Loucy (cell line): Measurements from ENCODE around the gene SLC17A1.

Experiments
- H2AFZ ChIP-seq: fragments of 200-600 bp; sonication (generic); 2 replicates; pipeline ENCODE4 v1.6.0; 2016; ENCODE audit warnings: antibody characterized with exemption, mild to moderate bottlenecking, low read length, moderate library complexity
- H3F3A ChIP-seq: fragments of 200-600 bp; 2 replicates; pipeline ENCODE4 v1.6.0; 2016; ENCODE audit warnings: antibody characterized with exemption, low read depth, mild to moderate bottlenecking
- H3K27me3 ChIP-seq: fragments of 200-600 bp; sonication (generic); 2 replicates; pipeline ENCODE4 v1.6.1; 2014; ENCODE audit warnings: low read length, mild to moderate bottlenecking; ENCODE audit not compliant: insufficient read depth, poor library complexity, severe bottlenecking
- H3K36me3 ChIP-seq: fragments of 200-600 bp; sonication (generic); 2 replicates; pipeline ENCODE4 v1.6.1; 2016; ENCODE audit warnings: low read length; ENCODE audit not compliant: insufficient read depth
- H3K4me1 ChIP-seq: fragments of 200-600 bp; sonication (generic); 2 replicates; pipeline ENCODE4 v1.5.1; 2014; ENCODE audit warnings: low read length, mild to moderate bottlenecking; ENCODE audit not compliant: insufficient read depth, poor library complexity, severe bottlenecking
- H3K4me2 ChIP-seq: fragments of 200-600 bp; sonication (generic); 2 replicates; pipeline ENCODE4 v1.6.0; 2014; ENCODE audit warnings: antibody characterized with exemption, low read length, low read depth, mild to moderate bottlenecking; ENCODE audit not compliant: poor library complexity, severe bottlenecking
- H3K4me3 ChIP-seq: fragments of 200-600 bp; sonication (generic); 2 replicates; pipeline ENCODE4 v1.5.1; 2014; ENCODE audit warnings: low read length, mild to moderate bottlenecking, mixed read lengths; ENCODE audit not compliant: poor library complexity, severe bottlenecking
- H3K79me2 ChIP-seq: fragments of 200-600 bp; sonication (generic); 2 replicates; pipeline ENCODE4 v1.6.1; 2014; ENCODE audit warnings: low read length; ENCODE audit not compliant: insufficient read depth
- H3K9ac ChIP-seq: fragments of 200-600 bp; sonication (generic); 2 replicates; pipeline ENCODE4 v1.6.0; 2014; ENCODE audit warnings: mild to moderate bottlenecking, low read depth, low read length, moderate library complexity; ENCODE audit not compliant: poor library complexity, severe bottlenecking
- H3K9me2 ChIP-seq: fragments of 200-600 bp; sonication (generic); replicated peaks from 2 replicates; pipeline ENCODE4 v1.6.1; 2016; ENCODE audit warnings: low read depth, low read length, mixed read lengths
- H3K9me3 ChIP-seq: fragments of 200-600 bp; sonication (generic); 2 replicates; pipeline ENCODE4 v1.6.1; 2014; ENCODE audit warnings: mild to moderate bottlenecking, antibody characterized with exemption, low read length, low read depth; ENCODE audit not compliant: insufficient read depth
- H4K20me1 ChIP-seq: fragments of 200-600 bp; sonication (generic); 2 replicates; pipeline ENCODE4 v1.6.0; 2014; ENCODE audit warnings: antibody characterized with exemption, low read length, mild to moderate bottlenecking; ENCODE audit not compliant: insufficient read depth, poor library complexity, severe bottlenecking
- CTCF ChIP-seq: fragments of 200-600 bp; sonication (generic); conservative IDR thresholded peaks from 2 replicates; pipeline ENCODE4 v1.5.1; 2014; ENCODE audit warnings: mild to moderate bottlenecking, antibody characterized with exemption, low read length
- EZH2phosphoT487 ChIP-seq: fragments of 200-600 bp; IDR thresholded peaks from 2 replicates; pipeline ENCODE4 v1.6.1; 2018; ENCODE audit warnings: antibody characterized with exemption, mild to moderate bottlenecking, moderate library complexity, borderline replicate concordance

The SLC17A1 gene

GRCh38 chr6:25804804-25805203 is 27.0 kb downstream of the SLC17A1 start:
- no peak overlapping the region for H3K4me3 ChIP-seq
- no peak for TF ChIP-seq EZH2phosphoT487
- no peak for TF ChIP-seq CTCF
- no peak overlapping the region for H3K4me2 ChIP-seq
- 0 out of 2 replicates have a peak, but pooled peaks cover 2% of the 10 kb centered on the region for H3K9me3 ChIP-seq
- H3K27me3 ChIP-seq: no peaks in the 10 kb centered on the region
- H3K4me1 ChIP-seq: no peaks in the 10 kb centered on the region
- no peaks in the 10 kb centered on the region for H3K9me2 ChIP-seq
- no peaks in the 10 kb centered on the region for H3F3A ChIP-seq
- H2AFZ ChIP-seq: no peak overlapping the region
- no peaks in the 10 kb centered on the region for H4K20me1 ChIP-seq
- H3K36me3 ChIP-seq: no peaks in the 10 kb centered on the region
- no peak overlapping the region for H3K9ac ChIP-seq
- no peaks in the 10 kb centered on the region for H3K79me2 ChIP-seq

- TF ChIP-seq EZH2phosphoT487 (no peak), CTCF (no peak)
- H3K79me2 ChIP-seq: no peaks in the 10 kb centered on the region
- no peaks in the 10 kb centered on the region for H3K9me2 ChIP-seq
- 0 out of 2 replicates have a peak, but pooled peaks cover 2% of the 10 kb centered on the region for H3K9me3 ChIP-seq
- H4K20me1 ChIP-seq: no peaks in the 10 kb centered on the region
- no peaks in the 10 kb centered on the region for H3K36me3 ChIP-seq
- H3K27me3 ChIP-seq: no peaks in the 10 kb centered on the region
- no peaks in the 10 kb centered on the region for H3F3A ChIP-seq
- H3K4me1 ChIP-seq: no peaks in the 10 kb centered on the region
- no peak overlapping the region for H3K4me2 ChIP-seq
- no peak overlapping the region for H2AFZ ChIP-seq
- H3K4me3 ChIP-seq: no peak overlapping the region
- no peak overlapping the region for H3K9ac ChIP-seq
Observed at GRCh38 chr6:25801436-25801835, 30.4 kb downstream of the SLC17A1 start.

GRCh38 chr6:25794784-25795183 is 37.1 kb downstream of the SLC17A1 start:
- H3K9me3 ChIP-seq: no peaks in the 10 kb centered on the region
- no peak overlapping the region for H3K4me3 ChIP-seq
- TF ChIP-seq CTCF (no peak), EZH2phosphoT487 (no peak)
- no peak overlapping the region for H3K9ac ChIP-seq
- H3K79me2 ChIP-seq: no peaks in the 10 kb centered on the region
- H3K36me3 ChIP-seq: no peaks in the 10 kb centered on the region
- H3K27me3 ChIP-seq: no peaks in the 10 kb centered on the region
- no peaks in the 10 kb centered on the region for H3F3A ChIP-seq
- no peak overlapping the region for H2AFZ ChIP-seq
- H3K4me2 ChIP-seq: no peak overlapping the region
- no peaks in the 10 kb centered on the region for H4K20me1 ChIP-seq
- H3K4me1 ChIP-seq: no peaks in the 10 kb centered on the region
- no peaks in the 10 kb centered on the region for H3K9me2 ChIP-seq
